Naive thymus-derived CD4-positive, alpha-beta T cell (primary cell): ENCODE measurements around the gene FRMD8. TPM values are rescaled to one million over a fixed set of nuclear protein-coding genes. Genes with fewer than 3 reads are reported as not detected.

Experiments used
- ATAC-seq: fragments of 150-1000 bp; cut with Tn5 transposase; 2 replicates; pipeline ENCODE4 v1.10.0; 2021; ENCODE audit warnings: mild to moderate bottlenecking, moderate library complexity
- CTCF ChIA-PET: fragments of 350-600 bp; sonication (Branson Sonifier 250); formaldehyde crosslinking; loops from one replicate; lab custom pipeline; 2021; ENCODE audit warnings: antibody characterized with exemption; lab: Charles Lee
- POLR2A ChIA-PET: fragments of 350-600 bp; sonication (Branson Sonifier 250); formaldehyde crosslinking; loops from one replicate; lab custom pipeline; 2021; ENCODE audit warnings: antibody characterized with exemption, inconsistent platforms; lab: Charles Lee
- DNase-seq, 9 donors: peaks; one replicate each; pipeline versions ENCODE4 v3.0.0 to v3.0.0-alpha.2; 2020 to 2022; ENCODE audit warnings: mixed read lengths in 1 of 9
- H3K27ac ChIP-seq: one replicate; pipeline ENCODE4 v1.7.0; 2013; ENCODE audit warnings: mild to moderate bottlenecking, low read depth, low read length, moderate library complexity
- H3K27me3 ChIP-seq, 2 donors: one replicate each; pipeline ENCODE4 v1.7.0; 2013; ENCODE audit warnings: low read length in 2 of 2, mild to moderate bottlenecking in 2 of 2, moderate library complexity in 2 of 2; ENCODE audit not compliant: control insufficient read depth in 2 of 2, insufficient read depth in 2 of 2
- H3K36me3 ChIP-seq, 3 experiments: 1 replicate in 2 of 3; 2 replicates in 1 of 3; pipeline ENCODE4 v1.7.0; 2013; ENCODE audit warnings: low read length in 3 of 3, mild to moderate bottlenecking in 3 of 3, moderate library complexity in 1 of 3; ENCODE audit not compliant: insufficient read depth in 3 of 3, control insufficient read depth in 2 of 3
- H3K4me1 ChIP-seq, 2 donors: one replicate each; pipeline ENCODE4 v1.7.0; 2013; ENCODE audit warnings: low read length in 2 of 2, mild to moderate bottlenecking in 2 of 2, moderate library complexity in 1 of 2; ENCODE audit not compliant: control insufficient read depth in 2 of 2, insufficient read depth in 2 of 2
- H3K4me3 ChIP-seq: 2 replicates; pipeline ENCODE4 v1.7.0; 2013; ENCODE audit warnings: mild to moderate bottlenecking, low read length
- H3K9me3 ChIP-seq, 3 experiments: 1 replicate in 2 of 3; 2 replicates in 1 of 3; pipeline ENCODE4 v1.7.0; 2013; ENCODE audit warnings: low read length in 3 of 3; ENCODE audit not compliant: control insufficient read depth in 2 of 3
- H3K27ac Mint-ChIP-seq, 9 donors: one replicate each; pipeline ENCODE4 v1.8.0; 2020 to 2022; ENCODE audit warnings: mixed read lengths in 9 of 9, mild to moderate bottlenecking in 8 of 9, moderate library complexity in 5 of 9, inconsistent platforms in 2 of 9
- H3K27me3 Mint-ChIP-seq, 5 donors: one replicate each; pipeline ENCODE4 v1.8.0; 2021 to 2022; ENCODE audit warnings: mixed read lengths in 5 of 5, mild to moderate bottlenecking in 1 of 5
- H3K36me3 Mint-ChIP-seq, 5 donors: one replicate each; pipeline ENCODE4 v1.8.0; 2020 to 2022; ENCODE audit warnings: mixed read lengths in 5 of 5, mild to moderate bottlenecking in 3 of 5, inconsistent platforms in 1 of 5
- H3K4me1 Mint-ChIP-seq, 7 donors: one replicate each; pipeline ENCODE4 v1.8.0; 2020 to 2022; ENCODE audit warnings: mixed read lengths in 7 of 7, mild to moderate bottlenecking in 3 of 7, inconsistent platforms in 1 of 7
- H3K4me3 Mint-ChIP-seq, 10 donors: one replicate each; pipeline ENCODE4 v1.8.0; 2020 to 2022; ENCODE audit warnings: mild to moderate bottlenecking in 10 of 10, mixed read lengths in 10 of 10, moderate library complexity in 6 of 10, inconsistent platforms in 2 of 10
- H3K9me3 Mint-ChIP-seq, 11 donors: one replicate each; pipeline ENCODE4 v1.8.0; 2020 to 2022; ENCODE audit warnings: mixed read lengths in 11 of 11, mild to moderate bottlenecking in 4 of 11, inconsistent platforms in 1 of 11, moderate library complexity in 1 of 11
- intact Hi-C, 2 donors: fragments of 100-400 bp; cut with micrococcal nuclease; formaldehyde crosslinking; loops; one replicate each; pipeline ENCODE4 v1.15.1; 2023
- polyA plus RNA-seq, 2 donors: library from polyadenylated mRNA; unstranded; fragments of 300-500 nt; fragmentation: Illumina TruSeq; gene quantifications; one replicate each; pipeline ENCODE4 v1.2.3, GENCODE V29; 2021
- total RNA-seq, 6 experiments: library from RNA in 5 of 6; stranded (reverse) in 5 of 6; gene quantifications; 1 replicate in 5 of 6; 2 replicates in 1 of 6; pipeline ENCODE4 v1.2.3 and lab custom pipeline; 2021 to 2026

FRMD8 gene
- total and polyA plus RNA-seq, 7 experiments from 2014 or later, result 28.9 to 66.8 (median 44.7) TPM

DNA sequence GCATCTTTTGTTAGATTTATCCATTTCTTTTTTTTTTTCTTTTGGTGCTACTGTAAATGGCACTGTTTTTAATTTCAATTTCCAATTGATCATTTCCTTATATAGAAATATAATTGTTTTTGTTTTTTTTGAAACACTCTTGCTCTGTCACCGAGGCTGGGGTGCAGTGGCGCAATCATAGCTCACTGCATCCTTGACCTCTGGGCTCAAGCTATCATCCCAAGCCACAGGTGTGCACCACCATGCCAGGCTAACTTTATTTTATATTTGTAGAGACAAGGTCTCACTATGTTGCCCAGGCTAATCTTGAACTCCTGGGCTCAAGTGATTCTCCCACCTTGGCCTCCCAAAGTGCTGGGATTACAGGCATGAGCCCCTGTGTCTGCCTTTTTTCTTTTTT is 16.4 kb downstream of the FRMD8 start:
- H3K9me3 ChIP-seq, result no peaks in the 10 kb centered on the region
- Mint-ChIP-seq H3K9me3 (no peaks in the 10 kb centered on the region), H3K27ac (peak overlapping the region in 3 of 9 donors; percentile 38 to 62 (median 39)), H3K4me1 (peaks cover 4 to 12% (median 7%) of the 10 kb centered on the region in 7 donors), H3K27me3 (no peaks in the 10 kb centered on the region), H3K36me3 (peaks cover 0 to 20% (median 0%) of the 10 kb centered on the region in 5 donors), H3K4me3 (no peak overlapping the region)
- peaks cover 3 to 7% of the 10 kb centered on the region in 2 donors for H3K4me1 ChIP-seq
- H3K36me3 ChIP-seq, result peaks cover 0 to 68% (median 0%) of the 10 kb centered on the region in 3 experiments
- POLR2A ChIA-PET, result interaction anchor here (0.6 to 2.1 kb wide), 6 partner anchors 11 to 185 kb away, joined by 3 to 9 read pairs (median 4); partner anchors contain the start of gene FRMD8
- no peaks in the 10 kb centered on the region for H3K27me3 ChIP-seq
- no peak overlapping the region for H3K27ac ChIP-seq
- no peak for DNase-seq
- ATAC-seq, result no peak
- CTCF ChIA-PET, result interaction anchor here (0.7 to 1.2 kb wide), 2 partner anchors 14 to 199 kb away, joined by 3 to 4 read pairs; no protein-coding TSS in a partner anchor
- intact Hi-C loops, result no loop called here
- no peak overlapping the region for H3K4me3 ChIP-seq

GRCh38 chr11:65403607-65404121 is 17.2 kb downstream of the FRMD8 start:
- no peak overlapping the region for H3K4me3 ChIP-seq
- ChIA-PET CTCF (interaction anchor here (1.0 kb wide), 1 partner anchor 12 kb away, joined by 3 read pairs; no protein-coding TSS in a partner anchor), POLR2A (interaction anchor here (0.7 to 2.1 kb wide), 3 partner anchors 14 to 99 kb away, joined by 3 to 9 read pairs (median 3); partner anchors contain the start of gene FRMD8)
- no peak overlapping the region for H3K27ac ChIP-seq
- Mint-ChIP-seq H3K9me3 (no peaks in the 10 kb centered on the region), H3K27me3 (no peaks in the 10 kb centered on the region), H3K27ac (peak overlapping the region in 8 of 9 donors; percentile 31 to 87 (median 64)), H3K4me1 (peaks cover 4 to 12% (median 7%) of the 10 kb centered on the region in 7 donors), H3K36me3 (peaks cover 0 to 19% (median 0%) of the 10 kb centered on the region in 5 donors), H3K4me3 (no peak overlapping the region)
- H3K4me1 ChIP-seq, result peaks cover 3 to 7% of the 10 kb centered on the region in 2 donors
- H3K36me3 ChIP-seq, result peaks cover 0 to 65% (median 6%) of the 10 kb centered on the region in 3 experiments
- no peaks in the 10 kb centered on the region for H3K27me3 ChIP-seq
- intact Hi-C loops, result no loop called here
- no peaks in the 10 kb centered on the region for H3K9me3 ChIP-seq
- ATAC-seq, result peak; percentile 70
- DNase-seq, result no peak

GRCh38 chr11:65404210-65404609 is 17.8 kb downstream of the FRMD8 start:
- H3K4me3 ChIP-seq, result no peak overlapping the region
- Mint-ChIP-seq H3K9me3 (no peaks in the 10 kb centered on the region), H3K4me1 (peaks cover 4 to 12% (median 7%) of the 10 kb centered on the region in 7 donors), H3K27ac (no peak overlapping the region), H3K27me3 (no peaks in the 10 kb centered on the region), H3K4me3 (no peak overlapping the region), H3K36me3 (peaks cover 0 to 21% (median 0%) of the 10 kb centered on the region in 5 donors)
- H3K27me3 ChIP-seq, result no peaks in the 10 kb centered on the region
- intact Hi-C loops, result no loop called here
- no peaks in the 10 kb centered on the region for H3K9me3 ChIP-seq
- H3K4me1 ChIP-seq, result peaks cover 3 to 7% of the 10 kb centered on the region in 2 donors
- ChIA-PET POLR2A (interaction anchor here (2.1 kb wide), 1 partner anchor 98 kb away, joined by 9 read pairs; no protein-coding TSS in a partner anchor), CTCF (interaction anchor here (1.0 kb wide), 1 partner anchor 12 kb away, joined by 3 read pairs; no protein-coding TSS in a partner anchor)
- no peak overlapping the region for H3K27ac ChIP-seq
- peaks cover 0 to 68% (median 8%) of the 10 kb centered on the region in 3 experiments for H3K36me3 ChIP-seq
- DNase-seq, result no peak
- ATAC-seq, result no peak

DNA sequence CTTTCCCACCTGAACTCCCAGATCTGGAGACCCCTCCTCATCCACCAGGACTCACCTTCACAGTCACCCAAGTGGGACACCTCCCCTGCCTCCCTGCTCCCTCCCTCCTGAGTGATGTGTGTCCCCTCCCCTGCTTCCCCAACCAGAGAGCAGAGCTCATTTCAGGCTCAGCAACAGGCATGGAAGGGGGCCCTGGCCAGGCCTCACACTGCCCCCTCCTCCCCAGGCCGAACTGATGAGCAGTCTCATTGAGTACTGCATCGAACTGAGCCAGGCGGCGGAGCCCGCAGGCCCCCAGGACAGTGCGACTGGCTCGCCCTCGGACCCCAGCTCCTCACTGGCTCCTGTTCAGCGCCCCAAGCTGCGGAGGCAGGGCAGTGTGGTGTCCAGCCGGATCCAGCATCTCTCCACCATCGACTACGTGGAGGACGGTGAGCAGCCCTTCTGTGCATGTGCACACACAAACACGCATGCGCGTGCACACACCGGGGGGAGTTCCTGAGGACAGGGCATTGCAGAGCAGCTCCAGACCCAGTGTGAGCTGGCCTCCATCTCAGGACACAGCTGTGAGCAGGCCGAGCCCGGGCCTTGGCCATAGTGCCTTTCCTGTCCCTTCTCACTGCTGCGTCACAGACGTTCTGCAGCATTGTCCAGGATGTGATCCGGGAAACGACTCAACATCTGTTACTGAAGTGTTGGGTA is 18.4 kb downstream of the FRMD8 start:
- Histone ChIP-seq H3K4me1 (peaks cover 3 to 7% of the 10 kb centered on the region in 2 donors), H3K9me3 (no peaks in the 10 kb centered on the region), H3K4me3 (no peak overlapping the region), H3K27me3 (no peaks in the 10 kb centered on the region), H3K36me3 (peaks cover 0 to 68% (median 8%) of the 10 kb centered on the region in 3 experiments), H3K27ac (no peak overlapping the region)
- Mint-ChIP-seq H3K27ac (no peak overlapping the region), H3K4me3 (no peak overlapping the region), H3K27me3 (no peaks in the 10 kb centered on the region), H3K9me3 (no peaks in the 10 kb centered on the region), H3K4me1 (peaks cover 4 to 12% (median 7%) of the 10 kb centered on the region in 7 donors), H3K36me3 (peaks cover 0 to 19% (median 0%) of the 10 kb centered on the region in 5 donors)
- CTCF ChIA-PET, result interaction anchor here (1.0 to 1.4 kb wide), 2 partner anchors 11 kb away, joined by 3 read pairs; no protein-coding TSS in a partner anchor
- intact Hi-C loops, result no loop called here
- ATAC-seq (no peak), DNase-seq (no peak)
- POLR2A ChIA-PET, result interaction anchor here (0.7 to 1.8 kb wide), 4 partner anchors 11 to 97 kb away, joined by 3 to 5 read pairs (median 4); partner anchors contain the start of gene MALAT1

DNA sequence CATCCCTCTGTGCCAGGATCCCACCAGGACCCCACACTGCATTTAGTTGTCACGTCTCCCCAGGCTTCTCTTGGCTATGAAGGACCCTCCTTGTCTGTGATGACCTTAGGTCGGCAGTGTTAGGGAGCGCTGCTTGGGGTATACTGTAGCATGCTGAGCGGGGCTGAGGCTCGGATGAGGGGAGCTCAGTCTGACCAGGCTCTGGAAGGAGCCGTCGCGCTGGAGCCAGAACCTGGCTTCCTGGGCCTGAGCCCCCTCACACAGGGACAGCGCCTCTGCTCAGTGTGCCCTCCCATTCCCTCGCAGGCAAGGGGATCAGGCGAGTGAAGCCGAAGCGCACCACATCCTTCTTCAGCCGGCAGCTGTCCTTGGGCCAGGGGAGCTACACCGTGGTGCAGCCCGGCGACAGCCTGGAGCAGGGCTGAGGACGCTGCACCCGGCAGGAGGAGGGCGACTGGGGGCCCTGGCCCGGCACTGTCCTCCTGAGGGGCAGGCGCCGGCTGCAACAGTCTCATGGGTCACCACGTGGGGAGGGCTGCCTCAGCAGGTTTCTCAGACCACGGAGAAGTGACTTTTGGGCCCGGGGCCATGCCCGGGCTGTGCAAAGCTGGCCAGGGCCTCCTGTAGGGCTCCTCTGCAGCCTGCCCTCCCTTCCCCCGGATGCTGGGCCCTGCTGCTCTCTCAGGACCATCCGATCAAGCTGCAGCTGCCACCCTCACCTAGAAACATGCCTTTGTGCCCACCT is 24.7 kb downstream of the FRMD8 start:
- ChIA-PET CTCF (no interaction called here), POLR2A (interaction anchor here (1.5 to 21.7 kb wide), 2 partner anchors 28 to 88 kb away, joined by 3 to 2591 read pairs; partner anchors contain the start of gene MALAT1)
- DNase-seq, result peak in 1 of 9 donors; percentile 5
- Histone ChIP-seq H3K4me3 (no peak overlapping the region), H3K27ac (no peak overlapping the region), H3K27me3 (no peaks in the 10 kb centered on the region), H3K9me3 (no peaks in the 10 kb centered on the region), H3K4me1 (peaks cover 2 to 6% of the 10 kb centered on the region in 2 donors), H3K36me3 (peaks cover 0 to 50% (median 8%) of the 10 kb centered on the region in 3 experiments)
- ATAC-seq, result no peak
- Mint-ChIP-seq H3K9me3 (no peaks in the 10 kb centered on the region), H3K4me3 (no peak overlapping the region), H3K27ac (no peak overlapping the region), H3K27me3 (no peaks in the 10 kb centered on the region), H3K36me3 (peaks cover 0 to 20% (median 0%) of the 10 kb centered on the region in 5 donors), H3K4me1 (peaks cover 5 to 8% (median 6%) of the 10 kb centered on the region in 7 donors)
- intact Hi-C loops, result no loop called here

DNA sequence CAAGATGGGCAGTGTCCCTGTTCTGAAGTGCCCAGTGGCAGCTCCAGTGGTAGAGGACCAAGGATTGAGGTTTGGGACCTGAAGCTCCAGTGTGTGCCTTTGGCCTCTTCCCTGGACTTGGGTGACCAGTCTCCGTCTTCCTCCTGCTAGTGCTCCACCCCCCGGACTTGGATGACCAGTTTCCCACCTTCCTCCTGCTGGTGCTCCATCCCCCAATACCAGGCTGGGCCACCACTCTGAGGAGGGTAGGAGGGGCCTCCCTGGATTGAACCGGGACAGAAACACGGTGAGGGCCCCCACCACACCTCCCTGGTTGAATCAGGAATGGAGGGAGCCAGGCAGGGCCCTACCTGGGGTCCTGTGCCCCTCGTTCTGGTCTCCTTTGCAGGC is 25.2 kb downstream of the FRMD8 start:
- Histone ChIP-seq H3K27me3 (no peaks in the 10 kb centered on the region), H3K4me1 (peaks cover 7 to 9% of the 10 kb centered on the region in 2 donors), H3K9me3 (no peaks in the 10 kb centered on the region), H3K27ac (no peak overlapping the region), H3K36me3 (peaks cover 0 to 50% (median 8%) of the 10 kb centered on the region in 3 experiments), H3K4me3 (no peak overlapping the region)
- POLR2A ChIA-PET, result interaction anchor here (0.7 to 21.7 kb wide), 4 partner anchors 9 to 87 kb away, joined by 3 to 2591 read pairs (median 4); partner anchors contain the start of gene MALAT1
- Mint-ChIP-seq H3K4me3 (no peak overlapping the region), H3K27ac (no peak overlapping the region), H3K36me3 (peaks cover 0 to 20% (median 0%) of the 10 kb centered on the region in 5 donors), H3K9me3 (no peaks in the 10 kb centered on the region), H3K4me1 (peaks cover 7 to 11% (median 9%) of the 10 kb centered on the region in 7 donors), H3K27me3 (no peaks in the 10 kb centered on the region)
- DNase-seq (no peak), ATAC-seq (no peak)
- CTCF ChIA-PET, result interaction anchor here (0.9 to 1.3 kb wide), 2 partner anchors 17 to 21 kb away, joined by 3 to 4 read pairs; no protein-coding TSS in a partner anchor
- intact Hi-C loops, result no loop called here
